Kidney epithelial cell (primary cell): ENCODE data around the gene GUCY1A2. TPM values are rescaled to one million over a fixed set of nuclear protein-coding genes. Genes with fewer than 3 reads are reported as not detected.

ENCODE experiments used
- DNase-seq: peaks from one replicate; pipeline ENCODE4 v3.0.0-alpha.2; 2010; ENCODE audit warnings: low read depth
- H3K27me3 ChIP-seq: 2 replicates; pipeline ENCODE4 v1.6.0; 2011; ENCODE audit warnings: low read length; ENCODE audit not compliant: control insufficient read depth, insufficient read depth
- H3K36me3 ChIP-seq: 2 replicates; pipeline ENCODE4 v1.5.1; 2011; ENCODE audit warnings: low read length; ENCODE audit not compliant: control insufficient read depth, insufficient read depth
- H3K4me3 ChIP-seq: 2 replicates; pipeline ENCODE4 v1.5.1; 2011; ENCODE audit warnings: low read depth, mild to moderate bottlenecking, control low read depth, low read length
- total RNA-seq: library from RNA; depleted of rRNA; stranded (reverse); fragments of >200 nt; gene quantifications from 2 replicates; pipeline ENCODE4 v1.2.3, GENCODE V29; 2015
- TF ChIP-seq, protein P1 (sequence below): IDR thresholded peaks from 2 replicates; pipeline ENCODE4 v1.5.1; 2011; ENCODE audit warnings: mild to moderate bottlenecking, moderate library complexity, low read length, control low read depth, inconsistent platforms; ENCODE audit not compliant: insufficient read depth, poor library complexity, severe bottlenecking

GUCY1A2 gene
- total RNA-seq, 1 donor from 2014 or later: 2.0 TPM

DNA sequence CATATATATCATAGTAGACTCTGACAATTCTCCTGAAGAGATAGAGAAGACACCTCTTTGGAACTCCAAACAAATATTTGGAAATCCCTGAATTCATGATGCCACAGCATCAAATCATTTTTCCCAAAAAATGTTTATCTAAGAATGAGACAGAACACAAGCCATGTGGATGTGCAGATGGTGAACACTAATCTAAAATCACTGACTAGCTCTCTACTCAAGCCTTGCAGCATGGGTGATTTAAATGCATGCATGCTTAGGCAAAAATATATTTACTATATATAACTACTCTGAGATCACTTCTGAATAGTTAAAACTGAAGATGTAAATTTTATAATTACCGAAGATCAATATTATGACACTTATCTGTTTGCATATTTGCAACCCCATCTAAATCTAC, 289.9 kb downstream of the GUCY1A2 start:
- no peaks in the 10 kb centered on the region for H3K36me3 ChIP-seq
- DNase-seq: no peak
- no peak overlapping the region for H3K4me3 ChIP-seq
- H3K27me3 ChIP-seq: no peaks in the 10 kb centered on the region
- TF ChIP-seq, protein P1, sequence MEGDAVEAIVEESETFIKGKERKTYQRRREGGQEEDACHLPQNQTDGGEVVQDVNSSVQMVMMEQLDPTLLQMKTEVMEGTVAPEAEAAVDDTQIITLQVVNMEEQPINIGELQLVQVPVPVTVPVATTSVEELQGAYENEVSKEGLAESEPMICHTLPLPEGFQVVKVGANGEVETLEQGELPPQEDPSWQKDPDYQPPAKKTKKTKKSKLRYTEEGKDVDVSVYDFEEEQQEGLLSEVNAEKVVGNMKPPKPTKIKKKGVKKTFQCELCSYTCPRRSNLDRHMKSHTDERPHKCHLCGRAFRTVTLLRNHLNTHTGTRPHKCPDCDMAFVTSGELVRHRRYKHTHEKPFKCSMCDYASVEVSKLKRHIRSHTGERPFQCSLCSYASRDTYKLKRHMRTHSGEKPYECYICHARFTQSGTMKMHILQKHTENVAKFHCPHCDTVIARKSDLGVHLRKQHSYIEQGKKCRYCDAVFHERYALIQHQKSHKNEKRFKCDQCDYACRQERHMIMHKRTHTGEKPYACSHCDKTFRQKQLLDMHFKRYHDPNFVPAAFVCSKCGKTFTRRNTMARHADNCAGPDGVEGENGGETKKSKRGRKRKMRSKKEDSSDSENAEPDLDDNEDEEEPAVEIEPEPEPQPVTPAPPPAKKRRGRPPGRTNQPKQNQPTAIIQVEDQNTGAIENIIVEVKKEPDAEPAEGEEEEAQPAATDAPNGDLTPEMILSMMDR: no peak

DNA sequence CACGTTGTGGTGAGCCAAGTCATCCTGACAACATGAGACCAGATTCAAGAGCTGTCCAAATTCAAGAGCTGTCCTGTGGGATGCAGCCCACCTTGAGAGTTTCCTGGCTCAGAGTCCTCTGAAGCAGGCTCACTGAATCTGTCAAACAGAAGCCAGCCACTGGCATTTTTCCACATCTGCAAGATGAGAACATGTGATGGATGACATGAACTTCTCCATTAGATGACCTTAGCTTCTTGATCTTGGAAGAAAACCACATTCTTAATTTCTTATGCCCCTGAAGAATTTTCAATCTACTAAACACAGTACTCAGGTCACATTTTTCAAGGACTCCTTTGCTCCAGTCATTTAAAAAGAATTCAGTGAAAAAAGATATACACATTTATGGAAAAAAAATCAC, 291.0 kb downstream of the GUCY1A2 start:
- no peaks in the 10 kb centered on the region for H3K27me3 ChIP-seq
- H3K36me3 ChIP-seq: no peaks in the 10 kb centered on the region
- TF ChIP-seq, protein P1: no peak
- no peak overlapping the region for H3K4me3 ChIP-seq
- no peak for DNase-seq

DNA sequence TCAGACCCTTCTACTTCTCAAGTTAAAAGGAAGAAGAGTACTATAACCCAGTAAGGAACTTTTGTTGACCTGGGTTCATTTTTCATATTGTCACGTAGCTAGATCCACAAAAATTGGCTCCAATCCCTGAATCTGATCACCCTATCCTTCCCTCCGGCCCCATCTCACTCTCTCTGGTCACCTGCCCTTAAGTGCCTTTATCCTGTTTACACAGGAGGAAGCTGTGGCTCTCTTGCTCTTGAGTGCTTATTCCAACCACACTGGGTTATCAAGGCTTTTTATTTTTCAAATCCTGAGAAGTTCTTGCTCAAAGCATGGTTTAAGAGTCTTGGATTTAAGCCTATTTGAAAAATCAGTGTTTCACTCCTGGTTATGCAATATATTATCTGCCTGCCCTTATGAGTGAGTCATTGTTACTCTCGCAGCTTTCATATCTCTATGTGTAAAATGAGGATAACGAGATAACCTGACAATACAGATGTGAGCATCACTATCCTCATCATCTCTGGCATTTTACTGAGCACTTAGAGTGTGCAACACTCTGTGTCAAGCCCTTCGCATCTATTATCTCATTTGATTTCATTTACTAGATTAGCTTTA, 293.9 kb downstream of the GUCY1A2 start:
- H3K27me3 ChIP-seq: no peaks in the 10 kb centered on the region
- H3K36me3 ChIP-seq: no peaks in the 10 kb centered on the region
- no peak for DNase-seq
- TF ChIP-seq, protein P1: no peak
- no peak overlapping the region for H3K4me3 ChIP-seq

DNA sequence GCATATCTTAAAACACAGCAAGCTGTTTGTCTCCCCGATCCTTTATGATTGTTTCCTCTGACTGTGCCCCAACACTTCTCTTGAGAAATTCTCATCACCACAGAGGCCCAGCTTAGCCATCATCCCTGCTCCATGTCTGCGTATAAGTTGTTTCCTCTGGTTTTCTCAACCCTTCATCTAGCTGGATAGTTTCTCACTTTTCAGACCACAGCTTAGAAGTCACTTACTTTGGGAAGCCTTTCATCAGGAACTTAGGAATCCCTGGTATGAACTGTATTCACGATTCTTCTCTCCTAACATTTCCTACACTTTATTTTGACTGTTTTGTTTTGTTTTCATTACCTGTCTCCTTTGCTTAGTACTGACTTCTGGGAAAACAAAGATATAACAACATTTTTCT, 295.2 kb downstream of the GUCY1A2 start:
- TF ChIP-seq, protein P1: no peak
- Histone ChIP-seq H3K27me3 (no peaks in the 10 kb centered on the region), H3K36me3 (no peaks in the 10 kb centered on the region), H3K4me3 (no peak overlapping the region)
- no peak for DNase-seq

DNA sequence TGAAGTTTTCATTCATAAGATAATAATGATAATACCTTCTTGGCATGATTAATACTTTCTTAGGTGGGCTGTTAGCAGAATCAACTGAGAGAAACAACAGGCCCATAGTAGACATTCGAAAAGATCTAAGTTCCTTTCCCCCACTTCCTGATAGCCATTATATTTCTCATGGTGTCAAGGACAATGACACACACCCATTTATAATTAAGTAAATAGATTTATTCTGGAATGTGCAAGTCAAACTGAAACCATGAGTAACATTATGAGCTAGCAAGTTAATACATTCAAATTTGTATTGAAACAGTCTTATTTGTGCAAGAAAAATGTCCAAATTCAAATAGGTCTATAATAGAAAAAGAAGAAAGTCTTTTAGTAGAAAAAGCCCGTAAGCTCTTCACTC, 301.1 kb downstream of the GUCY1A2 start:
- H3K27me3 ChIP-seq: no peaks in the 10 kb centered on the region
- TF ChIP-seq, protein P1: no peak
- H3K36me3 ChIP-seq: no peaks in the 10 kb centered on the region
- no peak for DNase-seq
- H3K4me3 ChIP-seq: no peak overlapping the region

DNA sequence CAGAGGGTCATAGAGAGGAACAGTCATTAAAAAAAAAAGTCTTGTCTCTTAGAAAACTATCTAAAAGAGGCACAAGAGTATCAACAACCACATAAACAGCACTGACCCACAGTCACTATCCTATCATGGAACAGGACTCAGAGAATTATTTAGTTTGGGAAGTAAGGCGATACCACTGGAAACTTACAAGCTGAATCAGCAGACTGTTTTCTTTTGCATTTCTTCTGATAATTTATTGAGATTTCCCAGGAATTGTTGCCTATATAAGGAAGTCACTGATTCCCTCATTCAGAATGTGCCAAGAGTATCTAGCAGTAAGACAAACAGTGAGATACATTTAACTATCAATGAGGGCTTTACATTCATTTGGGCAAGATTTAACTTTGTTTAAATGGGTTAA, 304.1 kb downstream of the GUCY1A2 start:
- no peaks in the 10 kb centered on the region for H3K36me3 ChIP-seq
- no peak for DNase-seq
- H3K4me3 ChIP-seq: no peak overlapping the region
- TF ChIP-seq, protein P1: no peak
- H3K27me3 ChIP-seq: no peaks in the 10 kb centered on the region
